ENCODE measurements around the gene RPTOR. TPM values are rescaled to one million over a fixed set of nuclear protein-coding genes. Genes with fewer than 3 reads are reported as not detected.

Gene RPTOR
- total RNA-seq, 1 donor from 2014 or later = 32.0 TPM

GRCh38 chr17:80751070-80751945 lies 206.7 kb downstream of the RPTOR start:
- Histone ChIP-seq H3K4me1 (ENCODE audit: insufficient read depth, low read length) (peaks cover 7% of the 10 kb centered on the region), H3K27ac (ENCODE audit: low read depth, low read length) (no peak overlapping the region), H3K4me3 (ENCODE audit: insufficient read depth, low read depth, low read length) (no peak overlapping the region), H4K20me1 (ENCODE audit: insufficient read depth, low read length) (no peaks in the 10 kb centered on the region), H3K9ac (ENCODE audit: low read length) (no peak overlapping the region), H2AFZ (ENCODE audit: low read depth, low read length) (no peak overlapping the region), H3K9me3 (ENCODE audit: insufficient read depth, low read depth, low read length) (no peaks in the 10 kb centered on the region), H3K36me3 (ENCODE audit: insufficient read depth, low read length) (no peaks in the 10 kb centered on the region), H3K27me3 (ENCODE audit: insufficient read depth, low read length) (no peaks in the 10 kb centered on the region), H3K4me2 (ENCODE audit: low read length) (peak overlapping the region; percentile 39), H3K79me2 (ENCODE audit: insufficient read depth, low read length) (no peaks in the 10 kb centered on the region)
- no peaks in the 10 kb centered on the region for H3K9me3 Mint-ChIP-seq (ENCODE audit: unreplicated experiment)
- TF ChIP-seq EZH2 (IDR thresholded peaks at IDR 0.05; ENCODE audit: insufficient read depth, low read length) (no peak), CTCF (IDR thresholded peaks at IDR 0.05; ENCODE audit: insufficient read depth, low read depth, low read length) (no peak)
- H3K27ac Mint-ChIP-seq (ENCODE audit: unreplicated experiment) = peak overlapping the region; percentile 75
- DNase-seq (ENCODE audit: low read depth) (no peak), FAIRE-seq (no peak)
- peaks cover 11% of the 10 kb centered on the region for H3K36me3 Mint-ChIP-seq (ENCODE audit: low read depth, unreplicated experiment)
- H3K27me3 Mint-ChIP-seq (ENCODE audit: low read depth, unreplicated experiment) = no peaks in the 10 kb centered on the region
- H3K4me3 Mint-ChIP-seq (ENCODE audit: unreplicated experiment) = no peak overlapping the region
- peaks cover 23% of the 10 kb centered on the region for H3K4me1 Mint-ChIP-seq (ENCODE audit: low read depth, unreplicated experiment)

DNA sequence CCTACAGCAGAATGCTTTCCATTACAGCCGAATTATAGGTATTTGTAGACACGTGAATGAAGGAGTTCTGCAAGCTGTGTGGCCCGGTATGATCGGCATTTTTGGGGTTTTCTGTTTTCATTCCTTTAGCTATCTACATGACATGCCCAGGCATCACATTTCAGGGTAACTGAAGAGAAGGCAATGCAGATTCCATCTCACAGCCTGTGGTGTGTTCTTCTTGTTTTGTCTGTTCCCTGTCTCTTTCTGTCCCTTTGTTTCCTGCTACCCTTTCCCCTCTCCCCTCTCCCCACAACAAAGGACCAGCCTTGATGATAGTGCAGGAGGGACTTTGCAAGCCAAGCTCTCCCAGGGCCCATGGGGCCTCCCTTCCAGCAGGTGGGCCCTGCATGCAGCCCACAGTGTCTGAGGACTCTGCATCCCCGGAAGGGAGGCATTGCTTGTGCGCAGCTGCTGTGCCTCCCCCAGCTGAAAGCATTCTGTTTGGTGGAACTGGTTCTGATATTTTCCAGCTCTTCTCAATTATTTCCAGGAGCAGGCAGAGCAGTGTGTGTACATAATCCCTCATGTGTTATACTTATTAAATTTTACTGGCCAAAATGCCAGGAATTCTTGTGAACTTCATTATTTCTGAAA lies 207.4 kb downstream of the RPTOR start:
- no peaks in the 10 kb centered on the region for H3K9me3 Mint-ChIP-seq (ENCODE audit: unreplicated experiment)
- H3K9ac ChIP-seq (ENCODE audit: low read length) = peak overlapping the region; percentile 19
- H2AFZ ChIP-seq (ENCODE audit: low read depth, low read length) = no peak overlapping the region
- peak overlapping the region; percentile 75 for H3K27ac Mint-ChIP-seq (ENCODE audit: unreplicated experiment)
- no peak overlapping the region for H3K4me3 ChIP-seq (ENCODE audit: insufficient read depth, low read depth, low read length)
- peak; percentile 46 for DNase-seq (ENCODE audit: low read depth)
- H4K20me1 ChIP-seq (ENCODE audit: insufficient read depth, low read length) = no peaks in the 10 kb centered on the region
- no peak for FAIRE-seq
- no peak for TF ChIP-seq CTCF (IDR thresholded peaks at IDR 0.05; ENCODE audit: insufficient read depth, low read depth, low read length)
- TF ChIP-seq EZH2 (IDR thresholded peaks at IDR 0.05; ENCODE audit: insufficient read depth, low read length) = no peak
- no peaks in the 10 kb centered on the region for H3K36me3 ChIP-seq (ENCODE audit: insufficient read depth, low read length)
- no peaks in the 10 kb centered on the region for H3K27me3 Mint-ChIP-seq (ENCODE audit: low read depth, unreplicated experiment)
- no peaks in the 10 kb centered on the region for H3K79me2 ChIP-seq (ENCODE audit: insufficient read depth, low read length)
- no peak overlapping the region for H3K27ac ChIP-seq (ENCODE audit: low read depth, low read length)
- H3K4me1 Mint-ChIP-seq (ENCODE audit: low read depth, unreplicated experiment) = peaks cover 23% of the 10 kb centered on the region
- peak overlapping the region; percentile 14 for H3K4me3 Mint-ChIP-seq (ENCODE audit: unreplicated experiment)
- H3K4me1 ChIP-seq (ENCODE audit: insufficient read depth, low read length) = peaks cover 7% of the 10 kb centered on the region
- no peaks in the 10 kb centered on the region for H3K9me3 ChIP-seq (ENCODE audit: insufficient read depth, low read depth, low read length)
- no peaks in the 10 kb centered on the region for H3K27me3 ChIP-seq (ENCODE audit: insufficient read depth, low read length)
- H3K4me2 ChIP-seq (ENCODE audit: low read length) = peak overlapping the region; percentile 39
- H3K36me3 Mint-ChIP-seq (ENCODE audit: low read depth, unreplicated experiment) = peaks cover 11% of the 10 kb centered on the region
